ENCODE data around the gene APOL2.

Gene APOL2

DNA sequence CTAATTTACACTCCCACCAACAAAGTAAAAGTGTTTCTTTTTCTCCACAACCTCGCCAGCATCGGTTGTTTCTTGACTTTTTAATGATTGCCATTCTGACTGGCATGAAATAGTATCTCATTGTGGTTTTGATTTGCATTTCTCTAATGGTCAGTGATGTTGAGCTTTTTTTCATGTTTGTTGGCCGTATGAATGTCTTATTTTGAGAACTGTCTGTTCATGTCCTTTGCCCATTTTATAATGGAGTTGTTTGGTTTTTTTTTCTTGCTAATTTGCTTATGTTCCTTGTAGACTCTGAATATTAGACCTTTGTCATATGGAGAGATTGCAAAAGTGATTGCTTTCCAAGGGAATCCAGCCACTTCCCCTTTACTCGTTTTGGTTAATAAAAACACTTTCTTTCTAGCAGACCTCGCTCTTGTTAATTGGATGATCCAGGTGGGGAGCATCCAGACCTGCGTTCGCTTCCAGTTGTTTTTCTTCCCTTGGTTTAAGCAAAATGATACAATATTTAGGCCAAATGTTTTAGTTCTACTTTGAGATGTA, 20.6 kb downstream of the APOL2 start:
- H2AFZ ChIP-seq, result no peak overlapping the region
- TF ChIP-seq, protein P1, sequence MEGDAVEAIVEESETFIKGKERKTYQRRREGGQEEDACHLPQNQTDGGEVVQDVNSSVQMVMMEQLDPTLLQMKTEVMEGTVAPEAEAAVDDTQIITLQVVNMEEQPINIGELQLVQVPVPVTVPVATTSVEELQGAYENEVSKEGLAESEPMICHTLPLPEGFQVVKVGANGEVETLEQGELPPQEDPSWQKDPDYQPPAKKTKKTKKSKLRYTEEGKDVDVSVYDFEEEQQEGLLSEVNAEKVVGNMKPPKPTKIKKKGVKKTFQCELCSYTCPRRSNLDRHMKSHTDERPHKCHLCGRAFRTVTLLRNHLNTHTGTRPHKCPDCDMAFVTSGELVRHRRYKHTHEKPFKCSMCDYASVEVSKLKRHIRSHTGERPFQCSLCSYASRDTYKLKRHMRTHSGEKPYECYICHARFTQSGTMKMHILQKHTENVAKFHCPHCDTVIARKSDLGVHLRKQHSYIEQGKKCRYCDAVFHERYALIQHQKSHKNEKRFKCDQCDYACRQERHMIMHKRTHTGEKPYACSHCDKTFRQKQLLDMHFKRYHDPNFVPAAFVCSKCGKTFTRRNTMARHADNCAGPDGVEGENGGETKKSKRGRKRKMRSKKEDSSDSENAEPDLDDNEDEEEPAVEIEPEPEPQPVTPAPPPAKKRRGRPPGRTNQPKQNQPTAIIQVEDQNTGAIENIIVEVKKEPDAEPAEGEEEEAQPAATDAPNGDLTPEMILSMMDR (IDR thresholded peaks at IDR 0.05), result no peak

DNA sequence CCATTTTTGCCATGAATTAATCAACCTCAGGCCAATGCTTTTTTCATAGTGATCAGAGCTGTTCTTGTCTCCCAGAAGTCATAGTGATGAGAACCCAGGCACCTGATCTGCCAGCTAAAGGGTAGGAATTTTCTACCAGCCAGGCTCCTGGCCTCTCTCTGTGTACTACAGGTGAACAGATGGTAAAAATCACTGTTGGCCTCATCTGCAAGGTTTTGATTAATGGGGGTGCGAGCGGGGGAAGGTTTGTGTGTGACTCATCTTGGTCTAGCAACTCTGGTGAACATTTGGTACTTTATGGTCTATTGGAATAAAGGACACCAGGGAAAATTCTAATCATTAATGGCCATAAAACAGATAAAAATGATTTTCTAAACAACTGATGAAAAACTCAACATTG, 23.3 kb downstream of the APOL2 start:
- H3K27ac ChIP-seq, result no peak overlapping the region
- no peak overlapping the region for H3K4me2 ChIP-seq (ENCODE audit: low read length)
- H3K9ac ChIP-seq, result no peak overlapping the region
- H3K79me2 ChIP-seq, result no peaks in the 10 kb centered on the region
- TF ChIP-seq, protein P1 (IDR thresholded peaks at IDR 0.05), result no peak
- H3K4me1 ChIP-seq, result no peaks in the 10 kb centered on the region
- no peaks in the 10 kb centered on the region for H3K9me3 ChIP-seq (ENCODE audit: control insufficient read depth, low read length)
- no peak overlapping the region for H3K4me3 ChIP-seq (ENCODE audit: low read depth, low read length)
- no peaks in the 10 kb centered on the region for H3K36me3 ChIP-seq (ENCODE audit: control insufficient read depth, insufficient read depth, low read length)
- no peak overlapping the region for H2AFZ ChIP-seq
- no peaks in the 10 kb centered on the region for H3K27me3 ChIP-seq (ENCODE audit: control insufficient read depth, insufficient read depth, low read length)

More for the DNA sequence above, 20.6 kb downstream of the APOL2 start:
- H3K9me3 ChIP-seq (ENCODE audit: control insufficient read depth, low read length), result no peaks in the 10 kb centered on the region
- H3K36me3 ChIP-seq (ENCODE audit: control insufficient read depth, insufficient read depth, low read length), result no peaks in the 10 kb centered on the region
- no peak overlapping the region for H3K9ac ChIP-seq
- no peaks in the 10 kb centered on the region for H3K79me2 ChIP-seq
- no peaks in the 10 kb centered on the region for H3K4me1 ChIP-seq
- H3K4me2 ChIP-seq (ENCODE audit: low read length), result no peak overlapping the region
- H3K27me3 ChIP-seq (ENCODE audit: control insufficient read depth, insufficient read depth, low read length), result no peaks in the 10 kb centered on the region
- no peak overlapping the region for H3K27ac ChIP-seq
- no peak overlapping the region for H3K4me3 ChIP-seq (ENCODE audit: low read depth, low read length)

DNA sequence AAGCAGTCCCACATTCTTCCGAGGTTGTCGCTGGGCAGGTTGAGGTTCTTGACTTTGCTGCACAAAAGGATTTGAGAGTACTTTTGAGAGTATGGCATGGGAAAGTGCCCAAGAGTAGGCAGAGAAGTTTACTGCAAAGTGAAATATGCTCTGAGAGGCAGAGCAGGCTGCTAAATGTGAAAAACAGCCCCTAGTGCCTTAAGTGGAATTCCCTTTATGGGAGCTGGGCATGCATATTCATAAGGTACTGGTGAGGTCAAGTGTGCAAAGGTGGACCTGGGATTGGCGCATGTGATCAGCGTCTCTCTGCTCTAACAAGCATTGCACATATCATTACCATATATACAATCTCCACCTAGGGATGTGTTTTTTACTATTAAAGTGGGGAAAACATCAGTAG, 25.7 kb downstream of the APOL2 start:
- Histone ChIP-seq H3K36me3 (ENCODE audit: control insufficient read depth, insufficient read depth, low read length) (no peaks in the 10 kb centered on the region), H3K9me3 (ENCODE audit: control insufficient read depth, low read length) (no peaks in the 10 kb centered on the region), H2AFZ (no peak overlapping the region), H3K4me2 (ENCODE audit: low read length) (no peak overlapping the region), H3K79me2 (no peaks in the 10 kb centered on the region), H3K4me1 (no peaks in the 10 kb centered on the region), H3K27me3 (ENCODE audit: control insufficient read depth, insufficient read depth, low read length) (no peaks in the 10 kb centered on the region), H3K9ac (no peak overlapping the region), H3K4me3 (ENCODE audit: low read depth, low read length) (no peak overlapping the region), H3K27ac (no peak overlapping the region)
- TF ChIP-seq, protein P1 (IDR thresholded peaks at IDR 0.05), result no peak

DNA sequence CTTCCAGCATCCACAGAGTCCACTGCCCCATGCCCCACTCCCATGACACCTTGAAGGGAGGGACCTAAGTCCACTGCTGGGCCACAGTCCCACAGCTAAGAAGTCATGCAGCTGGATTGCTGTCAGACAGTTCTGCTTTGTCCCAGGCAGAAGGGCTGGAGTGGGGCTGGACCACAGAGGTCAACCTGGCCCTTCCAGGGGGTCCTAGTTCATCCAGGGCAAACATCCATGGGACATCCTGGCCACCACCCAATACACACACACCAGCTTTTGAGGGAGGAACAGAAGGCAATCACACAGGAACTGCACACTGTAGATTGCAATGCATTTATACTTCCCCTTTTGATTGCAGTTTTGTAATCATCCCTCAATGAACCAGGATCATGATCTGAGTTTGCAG, 26.4 kb downstream of the APOL2 start:
- Histone ChIP-seq H3K9me3 (ENCODE audit: control insufficient read depth, low read length) (no peaks in the 10 kb centered on the region), H3K4me3 (ENCODE audit: low read depth, low read length) (no peak overlapping the region), H3K27ac (no peak overlapping the region), H3K9ac (no peak overlapping the region), H3K79me2 (no peaks in the 10 kb centered on the region), H3K4me1 (no peaks in the 10 kb centered on the region), H3K4me2 (ENCODE audit: low read length) (no peak overlapping the region), H3K36me3 (ENCODE audit: control insufficient read depth, insufficient read depth, low read length) (no peaks in the 10 kb centered on the region), H3K27me3 (ENCODE audit: control insufficient read depth, insufficient read depth, low read length) (no peaks in the 10 kb centered on the region), H2AFZ (no peak overlapping the region)
- TF ChIP-seq, protein P1 (IDR thresholded peaks at IDR 0.05), result no peak

DNA sequence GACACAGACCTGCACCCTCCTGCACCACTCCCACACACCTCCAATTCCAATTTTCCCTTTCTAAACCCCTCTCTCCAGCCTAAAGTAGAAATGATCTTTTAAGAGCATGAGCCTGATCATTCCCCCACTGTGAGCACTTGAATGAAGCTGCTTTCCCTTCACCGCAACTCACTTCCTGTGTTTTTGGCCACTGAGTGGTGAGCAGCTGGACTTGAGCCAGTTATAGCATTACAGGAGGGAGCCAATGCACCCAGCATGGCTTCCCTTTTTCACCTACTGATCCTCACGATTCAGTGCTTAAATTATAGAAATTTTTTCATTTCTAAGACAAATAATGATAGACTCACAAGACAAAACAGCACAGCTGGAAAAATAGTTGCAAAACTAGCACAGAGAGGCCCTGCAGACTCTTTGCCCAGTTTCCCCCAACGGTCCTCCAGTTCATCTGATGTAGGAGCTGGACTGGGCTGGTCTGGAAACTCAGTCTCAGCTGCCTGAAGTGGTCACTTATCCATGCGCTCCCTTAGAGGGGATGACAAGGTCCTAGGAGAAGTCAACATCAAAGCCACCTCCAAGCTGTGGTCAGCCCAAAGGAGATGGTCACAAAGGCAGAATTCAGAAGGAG, 28.0 kb downstream of the APOL2 start:
- Histone ChIP-seq H3K79me2 (no peaks in the 10 kb centered on the region), H3K4me3 (ENCODE audit: low read depth, low read length) (no peak overlapping the region), H3K4me1 (no peaks in the 10 kb centered on the region), H3K27ac (no peak overlapping the region), H3K9me3 (ENCODE audit: control insufficient read depth, low read length) (no peaks in the 10 kb centered on the region), H3K4me2 (ENCODE audit: low read length) (no peak overlapping the region), H3K36me3 (ENCODE audit: control insufficient read depth, insufficient read depth, low read length) (no peaks in the 10 kb centered on the region), H3K27me3 (ENCODE audit: control insufficient read depth, insufficient read depth, low read length) (no peaks in the 10 kb centered on the region), H2AFZ (no peak overlapping the region), H3K9ac (no peak overlapping the region)
- TF ChIP-seq, protein P1 (IDR thresholded peaks at IDR 0.05), result no peak

All from parathyroid adenoma (tissue), 2 donors.